ENCODE data around the gene TCERG1L.
"Not testable (repeated sequence)": the region's sequence is repeated elsewhere in the genome, so short reads cannot be mapped to it uniquely, and the experiment has no call there.

TCERG1L gene

DNA sequence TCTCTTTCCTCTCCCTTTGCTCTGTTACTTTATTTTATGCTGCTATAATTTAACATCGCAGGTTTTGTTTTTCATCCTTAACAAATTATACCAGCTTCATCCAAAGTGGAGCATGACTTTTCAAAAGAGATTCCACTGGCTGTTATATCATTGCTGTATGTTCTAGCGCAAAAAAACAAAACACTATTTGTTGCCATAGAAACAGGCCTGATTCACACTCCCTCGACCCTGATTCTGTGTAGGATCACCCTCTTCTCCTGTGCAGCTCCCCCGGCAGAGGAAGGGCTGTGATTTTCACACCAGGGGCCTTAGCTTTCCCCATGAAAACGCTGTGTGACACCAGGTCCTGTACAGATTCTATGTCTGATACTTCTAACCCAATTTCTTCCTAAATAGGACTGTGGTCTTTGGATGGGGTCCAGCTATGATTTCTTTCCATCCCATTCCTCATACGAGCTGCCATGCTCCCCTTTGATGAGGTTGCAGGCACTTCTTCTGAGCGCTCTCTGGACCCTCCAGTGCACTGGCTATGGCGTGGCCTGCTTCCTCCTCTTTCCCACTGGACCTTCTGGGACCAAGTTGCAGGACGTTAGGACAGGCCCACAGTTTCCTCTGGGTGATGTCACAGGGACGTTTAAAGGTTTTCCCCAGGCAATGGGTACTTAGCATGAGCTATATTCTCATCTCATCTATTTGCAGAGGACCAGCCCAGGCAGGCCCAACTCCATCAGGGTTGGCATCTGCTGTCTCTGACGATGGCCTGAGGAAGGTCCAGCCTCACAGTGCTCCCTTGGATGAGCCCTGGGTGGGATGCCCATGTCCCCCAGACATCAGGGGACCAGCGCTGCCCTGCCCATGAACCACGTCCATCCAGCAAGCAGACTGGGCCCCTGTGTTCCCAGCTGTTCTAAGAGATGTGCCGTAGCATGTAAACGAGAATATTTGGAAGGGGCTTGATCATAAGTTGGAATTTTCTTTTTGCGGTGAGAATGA, 210.8 kb downstream of the TCERG1L start:
- not testable (repeated sequence) for DNase-seq (ENCODE audit: low read depth)

DNA sequence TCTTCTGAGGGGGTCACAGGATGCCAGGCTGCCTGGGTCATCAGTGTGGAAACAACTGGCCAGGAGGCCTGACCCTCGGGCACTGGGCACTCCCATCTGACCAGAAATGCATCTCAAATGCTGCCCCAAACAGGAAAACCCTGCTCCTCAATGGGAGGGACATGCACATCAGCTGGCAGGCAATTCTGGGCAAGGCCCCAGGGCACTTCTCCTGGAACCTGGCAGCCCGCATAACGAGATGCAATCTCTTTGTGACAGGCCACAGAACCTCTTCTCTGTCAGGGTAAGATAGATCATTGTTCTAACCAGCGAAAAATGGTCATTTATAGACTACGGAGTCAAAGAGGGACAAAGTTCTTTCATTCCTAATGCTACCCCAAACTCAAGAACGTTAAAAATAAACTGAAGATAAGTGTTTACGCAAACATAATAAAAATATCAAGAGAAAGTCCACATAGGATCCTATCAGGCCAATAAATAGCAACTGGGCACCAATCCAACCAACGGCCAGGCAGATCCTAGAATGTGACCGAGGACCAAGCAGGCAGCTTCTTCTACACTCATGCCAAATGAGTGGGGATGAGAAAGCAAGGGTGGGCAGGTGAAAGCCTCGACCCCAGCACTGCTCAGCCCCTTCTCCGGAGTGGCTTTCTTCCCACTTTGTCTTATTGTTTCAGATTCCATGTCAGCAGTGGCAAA, 212.3 kb downstream of the TCERG1L start:
- no peak for DNase-seq (ENCODE audit: low read depth)

GRCh38 chr10:131098416-131098952, 213.0 kb downstream of the TCERG1L start:
- DNase-seq (ENCODE audit: low read depth): no peak

GRCh38 chr10:131096031-131096430, 215.5 kb downstream of the TCERG1L start:
- no peak for DNase-seq (ENCODE audit: low read depth)

DNA sequence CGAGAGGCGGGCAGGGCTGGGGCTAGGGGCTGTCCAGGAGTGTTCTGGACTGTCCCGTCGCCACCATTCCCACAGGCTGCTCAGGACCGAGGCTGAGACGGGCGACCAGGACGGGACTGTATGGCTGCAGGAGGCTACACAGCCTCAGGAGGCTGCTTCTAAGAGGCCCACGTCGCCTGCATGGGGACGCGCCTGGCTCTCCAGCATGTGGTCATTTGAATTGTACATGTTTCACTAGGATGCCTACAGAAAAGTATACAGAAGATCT, 216.3 kb downstream of the TCERG1L start:
- no peak for DNase-seq (ENCODE audit: low read depth)

- DNase-seq (ENCODE audit: low read depth): no peak
Observed at GRCh38 chr10:131094527-131095312, 216.8 kb downstream of the TCERG1L start.

- DNase-seq (ENCODE audit: low read depth): no peak
Observed at GRCh38 chr10:131093795-131094366, 217.6 kb downstream of the TCERG1L start.

- DNase-seq (ENCODE audit: low read depth): no peak
Observed at GRCh38 chr10:131093346-131093745, 218.2 kb downstream of the TCERG1L start.

- DNase-seq (ENCODE audit: low read depth): no peak
Observed at GRCh38 chr10:131092876-131093275, 218.6 kb downstream of the TCERG1L start.

GRCh38 chr10:131092386-131092785, 219.1 kb downstream of the TCERG1L start:
- no peak for DNase-seq (ENCODE audit: low read depth)

GRCh38 chr10:131091682-131092081, 219.8 kb downstream of the TCERG1L start:
- DNase-seq (ENCODE audit: low read depth): no peak

GRCh38 chr10:131090761-131091661, 220.5 kb downstream of the TCERG1L start:
- DNase-seq (ENCODE audit: low read depth): no peak

- no peak for DNase-seq (ENCODE audit: low read depth)
Observed at GRCh38 chr10:131089861-131090260, 221.7 kb downstream of the TCERG1L start.

DNA sequence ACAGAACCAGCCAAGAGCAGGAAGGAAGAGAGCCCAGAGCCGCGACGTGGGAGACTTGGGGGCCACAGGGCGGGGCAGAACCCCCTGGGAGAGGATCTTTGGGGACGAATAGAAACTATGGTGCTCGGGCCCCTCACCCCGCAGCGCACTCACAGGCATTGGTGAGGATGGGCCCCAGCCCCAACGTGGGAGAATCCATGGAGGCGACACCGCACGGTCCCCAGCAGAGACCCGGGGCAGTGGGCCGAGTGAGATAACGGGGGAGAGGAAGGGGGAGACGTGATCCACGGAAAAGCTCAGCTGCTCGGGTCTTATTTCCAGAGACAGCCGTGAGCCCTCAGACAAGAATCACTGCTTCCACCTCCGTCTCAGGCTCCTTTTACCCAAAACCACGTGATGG, 222.4 kb downstream of the TCERG1L start:
- no peak for DNase-seq (ENCODE audit: low read depth)

GRCh38 chr10:131088619-131089018, 222.9 kb downstream of the TCERG1L start:
- no peak for DNase-seq (ENCODE audit: low read depth)

DNA sequence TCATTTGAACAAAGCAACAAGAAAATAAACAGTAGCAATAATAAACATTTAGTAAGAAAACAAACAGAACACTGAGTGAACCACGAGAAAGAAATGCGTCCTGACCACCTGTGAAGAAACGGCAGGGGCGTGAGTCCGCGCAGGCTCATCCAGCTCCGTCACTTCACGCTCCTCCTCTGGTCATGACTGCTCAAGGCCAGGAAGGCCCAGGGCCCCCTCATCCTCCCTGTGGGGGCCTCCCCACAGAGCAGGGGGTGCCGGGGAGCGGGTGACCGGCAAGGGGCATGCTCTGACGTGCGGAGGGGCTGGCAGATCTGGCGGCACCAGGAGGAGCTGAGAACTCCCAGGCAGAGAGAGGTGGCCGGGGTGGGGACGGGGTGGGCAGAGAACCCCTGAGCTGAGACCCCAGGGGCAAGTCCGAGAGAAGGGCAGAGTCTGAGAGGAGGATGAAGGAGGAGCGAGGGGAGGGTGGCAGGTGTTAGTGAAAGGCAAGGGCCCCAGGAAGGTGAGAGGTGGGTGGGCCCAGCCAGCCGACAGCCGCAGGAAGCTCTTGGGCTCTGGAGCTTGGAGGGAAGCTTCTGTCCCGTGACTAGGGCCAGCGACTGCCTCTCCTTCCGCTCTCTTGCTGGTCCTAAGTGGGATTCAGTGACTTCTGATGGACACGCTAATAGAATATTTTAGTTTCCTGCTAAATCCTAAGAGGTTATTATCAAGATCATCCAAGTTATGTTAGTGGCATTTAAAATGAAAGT, 223.9 kb downstream of the TCERG1L start:
- DNase-seq (ENCODE audit: low read depth): no peak

DNA sequence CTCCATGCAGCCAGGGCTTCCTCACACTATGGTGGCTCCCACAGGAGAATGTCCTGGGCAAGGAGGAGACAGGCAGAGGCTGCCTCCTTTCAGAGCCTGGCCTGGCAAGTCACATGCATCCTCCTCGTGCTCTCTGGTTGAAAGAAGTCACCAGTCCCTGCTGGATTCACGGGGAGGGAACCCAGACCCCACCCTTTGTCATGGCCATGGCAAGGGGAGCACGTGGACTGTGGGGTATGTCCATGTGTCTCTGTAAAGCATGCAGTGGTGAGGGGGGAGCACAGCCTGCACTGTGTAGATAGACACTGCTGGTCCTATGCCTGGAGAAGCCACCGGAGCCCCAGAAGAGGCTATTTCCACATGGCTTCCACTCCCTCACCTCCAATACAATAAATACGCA, 225.0 kb downstream of the TCERG1L start:
- DNase-seq (ENCODE audit: low read depth): no peak

- DNase-seq (ENCODE audit: low read depth): no peak
Observed at GRCh38 chr10:131086094-131086493, 225.4 kb downstream of the TCERG1L start.

GRCh38 chr10:131085091-131085860, 226.2 kb downstream of the TCERG1L start:
- no peak for DNase-seq (ENCODE audit: low read depth)

GRCh38 chr10:131084791-131085090, 226.8 kb downstream of the TCERG1L start:
- no peak for DNase-seq (ENCODE audit: low read depth)

Data from CMK (cell line).